ENCODE measurements around the gene DAAM1. TPM values are rescaled to one million over a fixed set of nuclear protein-coding genes. Genes with fewer than 3 reads are reported as not detected.

Gene DAAM1
- total RNA-seq, 4 donors from 2014 or later, result 40.0 to 86.7 (median 57.6) TPM

GRCh38 chr14:59207506-59207933 is 19.1 kb downstream of the DAAM1 start:
- TF ChIP-seq CTCF (IDR thresholded peaks at IDR 0.05), result no peak
- no peak for TF ChIP-seq EP300 (IDR thresholded peaks at IDR 0.05)
- no peak for TF ChIP-seq POLR2A (IDR thresholded peaks at IDR 0.05)
- Histone ChIP-seq H3K27me3 (no peaks in the 10 kb centered on the region), H3K4me3 (no peak overlapping the region), H3K27ac (no peak overlapping the region), H3K9me3 (no peaks in the 10 kb centered on the region), H3K4me1 (peaks cover 0 to 37% (median 8%) of the 10 kb centered on the region in 4 donors), H3K36me3 (no peaks in the 10 kb centered on the region)
- WGBS, 2 donors, result 82 to 83% methylated on average over 5 of the region's 5 CpGs
- DNase-seq (ENCODE audit: low spot score in 2 of 2), result no peak

- no peak overlapping the region for H3K27ac ChIP-seq
- TF ChIP-seq EP300 (IDR thresholded peaks at IDR 0.05) (no peak), CTCF (IDR thresholded peaks at IDR 0.05) (no peak), POLR2A (IDR thresholded peaks at IDR 0.05) (no peak)
- DNase-seq (ENCODE audit: low spot score in 2 of 2), result no peak
- no peaks in the 10 kb centered on the region for H3K36me3 ChIP-seq
- H3K27me3 ChIP-seq, result no peaks in the 10 kb centered on the region
- peaks cover 0 to 39% (median 8%) of the 10 kb centered on the region in 4 donors for H3K4me1 ChIP-seq
- no peak overlapping the region for H3K4me3 ChIP-seq
- 90 to 98% methylated on average over 6 of the region's 6 CpGs for WGBS, 2 donors
- H3K9me3 ChIP-seq, result no peaks in the 10 kb centered on the region
These were observed 19.9 kb downstream of the DAAM1 start for GRCh38 chr14:59208224-59208814.

GRCh38 chr14:59208954-59209353 is 20.5 kb downstream of the DAAM1 start:
- TF ChIP-seq EP300 (IDR thresholded peaks at IDR 0.05), result no peak
- no peak for TF ChIP-seq POLR2A (IDR thresholded peaks at IDR 0.05)
- no peak for TF ChIP-seq CTCF (IDR thresholded peaks at IDR 0.05)

GRCh38 chr14:59210621-59211020 is 22.2 kb downstream of the DAAM1 start:
- no peaks in the 10 kb centered on the region for H3K36me3 ChIP-seq
- no peak for DNase-seq (ENCODE audit: low spot score in 2 of 2)
- H3K4me3 ChIP-seq, result no peak overlapping the region
- peaks cover 0 to 51% (median 16%) of the 10 kb centered on the region in 4 donors for H3K4me1 ChIP-seq
- no peaks in the 10 kb centered on the region for H3K27me3 ChIP-seq
- TF ChIP-seq POLR2A (IDR thresholded peaks at IDR 0.05) (no peak), EP300 (IDR thresholded peaks at IDR 0.05) (no peak), CTCF (IDR thresholded peaks at IDR 0.05) (no peak)
- H3K9me3 ChIP-seq, result no peaks in the 10 kb centered on the region
- no peak overlapping the region for H3K27ac ChIP-seq

More at GRCh38 chr14:59208954-59209353, 20.5 kb downstream of the DAAM1 start:
- 97 to 98% methylated on average over 1 of the region's 1 CpG for WGBS, 2 donors
- H3K27me3 ChIP-seq, result no peaks in the 10 kb centered on the region
- peaks cover 0 to 45% (median 8%) of the 10 kb centered on the region in 4 donors for H3K4me1 ChIP-seq
- no peak overlapping the region for H3K4me3 ChIP-seq
- no peak overlapping the region for H3K27ac ChIP-seq
- DNase-seq (ENCODE audit: low spot score in 2 of 2), result no peak
- H3K36me3 ChIP-seq, result no peaks in the 10 kb centered on the region
- H3K9me3 ChIP-seq, result no peaks in the 10 kb centered on the region

GRCh38 chr14:59213368-59214315 is 25.2 kb downstream of the DAAM1 start:
- no peaks in the 10 kb centered on the region for H3K9me3 ChIP-seq
- H3K36me3 ChIP-seq, result no peaks in the 10 kb centered on the region
- WGBS, 2 donors, result 85 to 93% methylated on average over 7 of the region's 7 CpGs
- H3K4me3 ChIP-seq, result no peak overlapping the region
- DNase-seq (ENCODE audit: low spot score in 2 of 2), result no peak
- peaks cover 0 to 69% (median 30%) of the 10 kb centered on the region in 4 donors for H3K4me1 ChIP-seq
- no peaks in the 10 kb centered on the region for H3K27me3 ChIP-seq
- TF ChIP-seq CTCF (IDR thresholded peaks at IDR 0.05) (no peak), POLR2A (IDR thresholded peaks at IDR 0.05) (no peak), EP300 (IDR thresholded peaks at IDR 0.05) (no peak)
- no peak overlapping the region for H3K27ac ChIP-seq
